HCT116 (cell line): ENCODE measurements around the gene GDPD5. TPM values are rescaled to one million over a fixed set of nuclear protein-coding genes. Genes with fewer than 3 reads are reported as not detected.

Source experiments
- ATAC-seq: fragments of 200-7000 bp; cut with Tn5 transposase; 2 replicates; pipeline ENCODE4 v1.9.1; 2020; ENCODE audit warnings: mild to moderate bottlenecking, moderate library complexity
- BruUV-seq: library from RNA; stranded (reverse); fragments of 400-500 nt; replicated peaks from 2 replicates; lab custom pipeline; 2021; lab: Mats Ljungman, UMichigan
- CTCF ChIA-PET: fragments of 300-600 bp; sonication (Branson Sonifier 250); formaldehyde crosslinking; loops from one replicate; lab custom pipeline; 2021; ENCODE audit warnings: antibody characterized with exemption; lab: Charles Lee
- POLR2A ChIA-PET: fragments of 300-600, 350-600 bp; sonication (Branson Sonifier 250); formaldehyde crosslinking; loops from one replicate; lab custom pipeline; 2021; ENCODE audit warnings: antibody characterized with exemption; lab: Charles Lee
- RAD21 ChIA-PET, 2 experiments: fragments of 300-600 bp; sonication (Branson Sonifier 250); formaldehyde crosslinking; loops; one replicate each; lab custom pipeline; 2023; ENCODE audit warnings: low total read pairs in 2 of 2; ENCODE audit not compliant: uncharacterized antibody in 2 of 2, unreplicated experiment in 2 of 2, low non-redundant PET in 1 of 2; lab: Charles Lee
- DNase-seq: peaks from one replicate; pipeline ENCODE4 v3.0.0-alpha.2; 2010; ENCODE audit warnings: low read depth, low spot score
- H2AFZ ChIP-seq: fragments of 200-600 bp; shearing (Covaris generic), sonication (generic); 2 replicates; pipeline ENCODE4 v1.6.1; 2017; ENCODE audit warnings: low read depth, mixed run types, mixed read lengths, antibody characterized with exemption, low read length; ENCODE audit not compliant: poor library complexity, severe bottlenecking
- H3K27ac ChIP-seq: 2 replicates; pipeline ENCODE4 v1.5.1; 2012; ENCODE audit warnings: low read depth, low read length
- H3K27me3 ChIP-seq: fragments of 200-600 bp; sonication (generic); 2 replicates; pipeline ENCODE4 v1.6.1; 2016; ENCODE audit warnings: mixed run types, low read length, mixed read lengths; ENCODE audit not compliant: insufficient read depth
- H3K36me3 ChIP-seq, 2 experiments: fragments of 200-500 bp in 1 of 2; fragments of 200-600 bp in 1 of 2; sonication (Bioruptor generic) in 1 of 2; sonication (generic) in 1 of 2; 2 replicates each; pipeline versions ENCODE4 v1.5.1 to v1.6.1; 2014 to 2016; ENCODE audit warnings: low read length in 2 of 2, inconsistent platforms in 1 of 2, mixed read lengths in 1 of 2, mixed run types in 1 of 2; ENCODE audit not compliant: insufficient read depth in 2 of 2, control insufficient read depth in 1 of 2
- H3K4me1 ChIP-seq, 2 experiments: fragments of 200-600 bp in 1 of 2; sonication (generic) in 1 of 2; 2 replicates each; pipeline versions ENCODE4 v1.5.1 to v1.6.1; 2012 to 2017; ENCODE audit warnings: low read length in 2 of 2, inconsistent platforms in 1 of 2, mild to moderate bottlenecking in 1 of 2, mixed read lengths in 1 of 2, mixed run types in 1 of 2, moderate library complexity in 1 of 2; ENCODE audit not compliant: insufficient read depth in 2 of 2, control insufficient read depth in 1 of 2
- H3K4me2 ChIP-seq: fragments of 200-600 bp; sonication (generic); 2 replicates; pipeline ENCODE4 v1.6.1; 2017; ENCODE audit warnings: mixed run types, low read length, mixed read lengths
- H3K4me3 ChIP-seq, 2 experiments: fragments of 200-600 bp in 1 of 2; sonication (generic) in 1 of 2; replicated peaks in 1 of 2; 2 replicates each; pipeline ENCODE4 v1.5.1; 2011 to 2016; ENCODE audit warnings: low read length in 2 of 2, control low read depth in 1 of 2, low read depth in 1 of 2, mild to moderate bottlenecking in 1 of 2, mixed read lengths in 1 of 2, mixed run types in 1 of 2
- H3K79me2 ChIP-seq: fragments of 200-600 bp; sonication (generic); 2 replicates; pipeline ENCODE4 v1.6.1; 2017; ENCODE audit warnings: mild to moderate bottlenecking, mixed run types, low read length, moderate library complexity, mixed read lengths; ENCODE audit not compliant: insufficient read depth
- H3K9ac ChIP-seq: fragments of 200-600 bp; sonication (generic); 2 replicates; pipeline ENCODE4 v1.6.1; 2016; ENCODE audit warnings: low read length, mixed read lengths
- H3K9me2 ChIP-seq: fragments of 200-600 bp; sonication (generic), shearing (Covaris generic); 2 replicates; pipeline ENCODE4 v1.6.1; 2017; ENCODE audit warnings: mixed run types, mild to moderate bottlenecking, moderate library complexity; ENCODE audit not compliant: insufficient read depth
- H3K9me3 ChIP-seq, 2 experiments: fragments of 200-500 bp in 1 of 2; fragments of 200-600 bp in 1 of 2; sonication (Bioruptor generic) in 1 of 2; sonication (generic) in 1 of 2; 2 replicates each; pipeline ENCODE4 v1.6.1; 2014 to 2017; ENCODE audit warnings: low read length in 2 of 2, mixed read lengths in 2 of 2, inconsistent platforms in 1 of 2, low read depth in 1 of 2, mild to moderate bottlenecking in 1 of 2, mixed run types in 1 of 2, moderate library complexity in 1 of 2; ENCODE audit not compliant: control insufficient read depth in 1 of 2, insufficient read depth in 1 of 2
- H4K20me1 ChIP-seq: fragments of 200-600 bp; sonication (generic), shearing (Covaris generic); 2 replicates; pipeline ENCODE4 v1.6.1; 2017; ENCODE audit warnings: mixed run types, mild to moderate bottlenecking, moderate library complexity; ENCODE audit not compliant: insufficient read depth
- CBX3 ChIP-seq: IDR thresholded peaks from 2 replicates; pipeline ENCODE4 v1.6.1; 2012; ENCODE audit warnings: low read depth
- CEBPB ChIP-seq: IDR thresholded peaks from 2 replicates; pipeline ENCODE4 v1.6.1; 2012; ENCODE audit warnings: low read depth
- EZH2phosphoT487 ChIP-seq: fragments of 200-600 bp; IDR thresholded peaks from 2 replicates; pipeline ENCODE4 v1.6.1; 2018; ENCODE audit warnings: antibody characterized with exemption, borderline replicate concordance
- FOSL1 ChIP-seq: IDR thresholded peaks from 2 replicates; pipeline ENCODE4 v1.6.1; 2012; ENCODE audit warnings: low read depth
- JUND ChIP-seq: IDR thresholded peaks from 2 replicates; pipeline ENCODE4 v1.6.1; 2012
- SP1 ChIP-seq: IDR thresholded peaks from 2 replicates; pipeline ENCODE4 v1.6.1; 2012; ENCODE audit warnings: low read depth
- SRF ChIP-seq: IDR thresholded peaks from 2 replicates; pipeline ENCODE4 v1.6.1; 2012; ENCODE audit warnings: low read depth
- TCF7L2 ChIP-seq: IDR thresholded peaks from 2 replicates; pipeline ENCODE4 v1.7.0; 2011; ENCODE audit warnings: borderline replicate concordance, inconsistent platforms; ENCODE audit not compliant: insufficient read depth, insufficient read length; ENCODE audit errors: extremely low read depth
- ZNF274 ChIP-seq: fragments of 200-500 bp; sonication (Bioruptor generic); IDR thresholded peaks from 2 replicates; pipeline ENCODE4 v1.6.1; 2014; ENCODE audit warnings: mild to moderate bottlenecking, low read depth, low read length, inconsistent platforms
- intact Hi-C: fragments of 100-400 bp; cut with micrococcal nuclease; formaldehyde crosslinking; loops from 2 replicates; pipeline ENCODE4 v1.10.0; 2022
- total RNA-seq: library from RNA; stranded (reverse); gene quantifications from one replicate; pipeline ENCODE4 v1.2.1, GENCODE V29; 2021; ENCODE audit not compliant: unreplicated experiment
- TF ChIP-seq, protein P1 (sequence below), 3 experiments: fragments of 200-600 bp in 1 of 3; sonication (generic) in 1 of 3; IDR thresholded peaks in 2 of 3; conservative IDR thresholded peaks in 1 of 3; 2 replicates each; pipeline ENCODE4 v1.5.1; 2012 to 2017; ENCODE audit warnings: low read depth in 2 of 3, low read length in 2 of 3, antibody characterized with exemption in 1 of 3, borderline replicate concordance in 1 of 3, control low read depth in 1 of 3, mild to moderate bottlenecking in 1 of 3, mixed read lengths in 1 of 3, mixed run types in 1 of 3, moderate library complexity in 1 of 3; ENCODE audit not compliant: insufficient read depth in 1 of 3
- TF ChIP-seq, protein P2 (sequence below): IDR thresholded peaks from 2 replicates; pipeline ENCODE4 v1.6.1; 2012

Gene GDPD5
- total RNA-seq, 1 experiment from 2014 or later: 27.5 TPM

DNA sequence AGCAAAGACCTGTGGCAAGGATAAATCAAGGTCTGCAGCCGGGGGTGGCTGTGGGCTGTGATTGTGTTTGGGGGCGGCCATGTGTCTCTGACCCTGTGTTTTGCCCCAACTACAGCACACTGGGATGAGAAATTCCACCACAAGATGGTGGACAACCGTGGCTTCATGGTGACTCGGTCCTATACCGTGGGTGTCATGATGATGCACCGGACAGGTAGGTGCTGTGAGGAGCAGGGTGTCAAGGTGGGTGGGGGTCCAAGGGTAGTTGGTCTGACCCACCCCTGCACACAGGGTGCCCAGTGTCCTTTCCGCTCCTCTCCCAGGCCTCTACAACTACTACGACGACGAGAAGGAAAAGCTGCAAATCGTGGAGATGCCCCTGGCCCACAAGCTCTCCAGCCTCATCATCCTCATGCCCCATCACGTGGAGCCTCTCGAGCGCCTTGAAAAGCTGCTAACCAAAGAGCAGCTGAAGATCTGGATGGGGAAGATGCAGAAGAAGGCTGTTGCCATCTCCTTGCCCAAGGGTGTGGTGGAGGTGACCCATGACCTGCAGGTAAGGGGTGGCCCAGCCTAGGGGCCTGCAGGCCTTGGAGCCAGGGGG is 43.0 kb upstream of the GDPD5 start:
- Histone ChIP-seq H3K27ac (no peak overlapping the region), H3K9me3 (no peaks in the 10 kb centered on the region), H3K27me3 (no peaks in the 10 kb centered on the region), H4K20me1 (no peaks in the 10 kb centered on the region), H3K36me3 (peaks cover 33 to 58% of the 10 kb centered on the region in 2 experiments), H2AFZ (no peak overlapping the region), H3K79me2 (peaks cover 38% of the 10 kb centered on the region), H3K4me3 (no peak overlapping the region), H3K4me2 (no peak overlapping the region), H3K4me1 (peaks cover 10 to 22% of the 10 kb centered on the region in 2 experiments), H3K9me2 (no peaks in the 10 kb centered on the region), H3K9ac (no peak overlapping the region)
- intact Hi-C loops: no loop called here
- DNase-seq (no peak), ATAC-seq (no peak)
- RAD21 ChIA-PET: no interaction called here
- POLR2A ChIA-PET: no interaction called here
- CTCF ChIA-PET: no interaction called here
- no peak for TF ChIP-seq CBX3
- TF ChIP-seq SRF: no peak
- no peak for TF ChIP-seq ZNF274
- TF ChIP-seq TCF7L2: no peak
- TF ChIP-seq, protein P1, sequence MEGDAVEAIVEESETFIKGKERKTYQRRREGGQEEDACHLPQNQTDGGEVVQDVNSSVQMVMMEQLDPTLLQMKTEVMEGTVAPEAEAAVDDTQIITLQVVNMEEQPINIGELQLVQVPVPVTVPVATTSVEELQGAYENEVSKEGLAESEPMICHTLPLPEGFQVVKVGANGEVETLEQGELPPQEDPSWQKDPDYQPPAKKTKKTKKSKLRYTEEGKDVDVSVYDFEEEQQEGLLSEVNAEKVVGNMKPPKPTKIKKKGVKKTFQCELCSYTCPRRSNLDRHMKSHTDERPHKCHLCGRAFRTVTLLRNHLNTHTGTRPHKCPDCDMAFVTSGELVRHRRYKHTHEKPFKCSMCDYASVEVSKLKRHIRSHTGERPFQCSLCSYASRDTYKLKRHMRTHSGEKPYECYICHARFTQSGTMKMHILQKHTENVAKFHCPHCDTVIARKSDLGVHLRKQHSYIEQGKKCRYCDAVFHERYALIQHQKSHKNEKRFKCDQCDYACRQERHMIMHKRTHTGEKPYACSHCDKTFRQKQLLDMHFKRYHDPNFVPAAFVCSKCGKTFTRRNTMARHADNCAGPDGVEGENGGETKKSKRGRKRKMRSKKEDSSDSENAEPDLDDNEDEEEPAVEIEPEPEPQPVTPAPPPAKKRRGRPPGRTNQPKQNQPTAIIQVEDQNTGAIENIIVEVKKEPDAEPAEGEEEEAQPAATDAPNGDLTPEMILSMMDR (IDR thresholded peaks at IDR 0.05 in 2 of 3, conservative IDR thresholded peaks at IDR 0.05 in 1 of 3; ENCODE audit: borderline replicate concordance in 1 of 3, insufficient read depth in 1 of 3, low read depth in 2 of 3, low read length in 2 of 3): no peak
- TF ChIP-seq CEBPB: no peak
- BruUV-seq: no TSS peak

DNA sequence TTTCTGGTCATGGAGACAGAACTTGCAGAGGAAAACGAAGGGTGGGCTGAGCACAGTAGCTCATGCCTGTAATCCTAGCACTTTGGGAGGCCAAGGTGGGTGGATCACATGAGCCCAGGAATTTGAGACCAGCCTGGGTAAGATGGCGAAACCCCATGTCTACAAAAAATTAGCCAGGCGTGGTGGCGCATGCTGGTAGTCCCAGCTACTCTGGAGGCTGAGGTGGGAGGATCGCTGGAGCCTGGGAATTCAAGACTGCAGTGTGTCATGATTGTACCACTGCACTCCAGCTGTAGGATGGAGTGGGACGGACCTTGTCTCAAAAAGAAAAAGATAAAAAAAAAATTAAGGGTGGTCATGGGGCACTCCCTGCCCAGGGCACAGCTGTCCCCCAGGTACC is 42.2 kb upstream of the GDPD5 start:
- Histone ChIP-seq H3K4me1 (peaks cover 14 to 30% of the 10 kb centered on the region in 2 experiments), H3K9me2 (no peaks in the 10 kb centered on the region), H2AFZ (no peak overlapping the region), H3K4me3 (no peak overlapping the region), H3K9me3 (no peaks in the 10 kb centered on the region), H3K36me3 (peaks cover 33 to 58% of the 10 kb centered on the region in 2 experiments), H3K27ac (no peak overlapping the region), H3K27me3 (no peaks in the 10 kb centered on the region), H3K4me2 (no peak overlapping the region), H4K20me1 (no peaks in the 10 kb centered on the region), H3K9ac (no peak overlapping the region), H3K79me2 (peaks cover 45% of the 10 kb centered on the region)
- ChIA-PET POLR2A (no interaction called here), CTCF (no interaction called here), RAD21 (no interaction called here)
- intact Hi-C loops: no loop called here
- no TSS peak for BruUV-seq
- TF ChIP-seq SP1 (no peak), FOSL1 (no peak), TCF7L2 (no peak), JUND (no peak), EZH2phosphoT487 (no peak)
- TF ChIP-seq, protein P2, sequence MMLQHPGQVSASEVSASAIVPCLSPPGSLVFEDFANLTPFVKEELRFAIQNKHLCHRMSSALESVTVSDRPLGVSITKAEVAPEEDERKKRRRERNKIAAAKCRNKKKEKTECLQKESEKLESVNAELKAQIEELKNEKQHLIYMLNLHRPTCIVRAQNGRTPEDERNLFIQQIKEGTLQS: no peak
- ATAC-seq (no peak), DNase-seq (no peak)
